Glomerular visceral epithelial cell (primary cell): ENCODE data around the gene CTU2.
A peak's percentile ranks its signal among the peaks of the same experiment; 100 is the strongest.

Experiments
- DNase-seq: peaks from one replicate; pipeline ENCODE4 v3.0.0-alpha.2; 2016; ENCODE audit errors: extremely low spot score

CTU2 gene

GRCh38 chr16:88681709-88682451 is 24.4 kb upstream of the CTU2 start:
- DNase-seq, result no peak

- no peak for DNase-seq
Observed at GRCh38 chr16:88684569-88685155, 21.6 kb upstream of the CTU2 start.

GRCh38 chr16:88685156-88686061 is 20.9 kb upstream of the CTU2 start:
- DNase-seq, result peak; percentile 40

- no peak for DNase-seq
Observed at GRCh38 chr16:88686062-88686438, 20.3 kb upstream of the CTU2 start.

GRCh38 chr16:88686439-88687253 is 19.7 kb upstream of the CTU2 start, which contains the start of gene SNAI3:
Gene SNAI3 (minus strand): TSS chr16:88686507. CDS start chr16:88686406, 101 bp downstream.
- DNase-seq, result peak; percentile 69

GRCh38 chr16:88687254-88687576 is 19.1 kb upstream of the CTU2 start:
- no peak for DNase-seq

- DNase-seq, result no peak
Observed at GRCh38 chr16:88687676-88688012, 18.7 kb upstream of the CTU2 start.

- no peak for DNase-seq
Observed at GRCh38 chr16:88688013-88688778, 18.1 kb upstream of the CTU2 start.

GRCh38 chr16:88690341-88691128 is 15.8 kb upstream of the CTU2 start:
- DNase-seq, result no peak

GRCh38 chr16:88691129-88691813 is 15.0 kb upstream of the CTU2 start:
- DNase-seq, result no peak

GRCh38 chr16:88691924-88692560 is 14.3 kb upstream of the CTU2 start:
- DNase-seq, result no peak

GRCh38 chr16:88692861-88693260 is 13.4 kb upstream of the CTU2 start:
- no peak for DNase-seq

GRCh38 chr16:88693420-88694177 is 12.7 kb upstream of the CTU2 start:
- DNase-seq, result no peak

GRCh38 chr16:88694221-88695087 is 11.8 kb upstream of the CTU2 start:
- no peak for DNase-seq

GRCh38 chr16:88695218-88695617 is 11.1 kb upstream of the CTU2 start:
- no peak for DNase-seq

GRCh38 chr16:88695753-88696152 is 10.6 kb upstream of the CTU2 start:
- no peak for DNase-seq

- DNase-seq, result no peak
Observed at GRCh38 chr16:88696441-88696840, 9.9 kb upstream of the CTU2 start.
